ENCODE data around the gene TBC1D1.

TBC1D1 gene

GRCh38 chr4:38182334-38182998 is 291.6 kb downstream of the TBC1D1 start:
- Histone ChIP-seq H3K9me3 (no peaks in the 10 kb centered on the region), H3K4me1 (no peaks in the 10 kb centered on the region), H3K4me3 (no peak overlapping the region), H3K36me3 (replicated peaks) (no peaks in the 10 kb centered on the region), H3K27me3 (ENCODE audit: low read depth) (0 out of 2 replicates have a peak, but pooled peaks cover 2% of the 10 kb centered on the region)
- DNase-seq (ENCODE audit: low spot score in 2 of 2) = no peak
- in situ Hi-C loops (cut with MboI; ENCODE audit: low sequenced_read_pairs) = loop anchor here (5.0 kb wide), 1 partner anchor 550 kb away; no protein-coding TSS in a partner anchor

- no peaks in the 10 kb centered on the region for H3K9me3 ChIP-seq
- no peaks in the 10 kb centered on the region for H3K36me3 ChIP-seq (replicated peaks)
- H3K4me3 ChIP-seq = no peak overlapping the region
- no peak for DNase-seq (ENCODE audit: low spot score in 2 of 2)
- no peaks in the 10 kb centered on the region for H3K27me3 ChIP-seq (ENCODE audit: low read depth)
- in situ Hi-C loops (cut with MboI; ENCODE audit: low sequenced_read_pairs) = loop anchor here (5.0 kb wide), 1 partner anchor 548 kb away; no protein-coding TSS in a partner anchor
- H3K4me1 ChIP-seq = no peaks in the 10 kb centered on the region
Observed at GRCh38 chr4:38184404-38184803, 293.5 kb downstream of the TBC1D1 start.

GRCh38 chr4:38185406-38186144 is 294.7 kb downstream of the TBC1D1 start:
- Histone ChIP-seq H3K4me1 (no peaks in the 10 kb centered on the region), H3K36me3 (replicated peaks) (no peaks in the 10 kb centered on the region), H3K27me3 (ENCODE audit: low read depth) (no peaks in the 10 kb centered on the region), H3K9me3 (no peaks in the 10 kb centered on the region), H3K4me3 (no peak overlapping the region)
- in situ Hi-C loops (cut with MboI; ENCODE audit: low sequenced_read_pairs) = no loop called here
- no peak for DNase-seq (ENCODE audit: low spot score in 2 of 2)

GRCh38 chr4:38188136-38188535 is 297.3 kb downstream of the TBC1D1 start:
- no peaks in the 10 kb centered on the region for H3K9me3 ChIP-seq
- no peak overlapping the region for H3K4me3 ChIP-seq
- H3K27me3 ChIP-seq (ENCODE audit: low read depth) = peaks cover 3% of the 10 kb centered on the region; the same call in 1 of the 2 replicates
- no peaks in the 10 kb centered on the region for H3K36me3 ChIP-seq (replicated peaks)
- DNase-seq (ENCODE audit: low spot score in 2 of 2) = no peak
- in situ Hi-C loops (cut with MboI; ENCODE audit: low sequenced_read_pairs) = no loop called here
- H3K4me1 ChIP-seq = no peaks in the 10 kb centered on the region

- H3K4me3 ChIP-seq = no peak overlapping the region
- peaks cover 3% of the 10 kb centered on the region; the same call in 1 of the 2 replicates for H3K27me3 ChIP-seq (ENCODE audit: low read depth)
- H3K4me1 ChIP-seq = no peaks in the 10 kb centered on the region
- DNase-seq (ENCODE audit: low spot score in 2 of 2) = no peak
- H3K36me3 ChIP-seq (replicated peaks) = no peaks in the 10 kb centered on the region
- in situ Hi-C loops (cut with MboI; ENCODE audit: low sequenced_read_pairs) = no loop called here
- no peaks in the 10 kb centered on the region for H3K9me3 ChIP-seq
Observed at GRCh38 chr4:38188631-38189101, 297.8 kb downstream of the TBC1D1 start.

All from HAP-1 (cell line).